ENCODE data around the gene FREM1.

The FREM1 gene

DNA sequence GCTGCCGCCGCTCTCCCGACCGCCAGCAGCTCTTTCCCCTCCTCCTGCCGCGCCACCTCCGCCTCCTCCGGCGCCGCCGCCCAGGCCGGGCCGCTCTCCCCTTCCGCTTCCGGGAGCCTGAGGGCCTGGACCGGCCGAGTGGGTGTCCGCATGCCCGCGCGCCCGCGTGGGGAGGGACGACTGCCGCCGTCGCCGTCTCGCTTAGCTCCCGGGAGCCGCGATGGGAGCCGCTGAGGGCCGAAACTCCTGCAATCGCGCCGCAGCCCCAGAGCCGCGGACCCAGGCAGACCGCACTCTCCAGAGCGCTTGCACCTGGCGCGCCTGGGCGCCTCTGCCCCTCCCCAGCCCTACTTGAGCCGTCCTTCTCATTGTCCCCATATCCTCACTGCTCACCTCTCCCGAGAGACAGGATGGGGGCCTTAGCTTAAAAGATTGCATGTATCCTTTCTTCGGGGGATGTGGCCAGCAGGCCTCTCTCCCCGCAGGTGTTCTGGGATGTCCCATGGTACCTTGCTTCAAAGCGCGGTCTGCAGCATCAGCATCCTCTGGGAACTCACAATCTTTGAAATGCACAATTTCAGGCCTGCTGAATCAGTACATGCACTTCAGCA, 216.9 kb downstream of the FREM1 start, which contains the start of gene ZDHHC21:
ZDHHC21 (minus strand) TSS at position 182 of the 611 bp plus-strand sequence. CDS start 19,092 bp downstream, outside the sequence.
- DNase-seq = peak; percentile 69 to 90

DNA sequence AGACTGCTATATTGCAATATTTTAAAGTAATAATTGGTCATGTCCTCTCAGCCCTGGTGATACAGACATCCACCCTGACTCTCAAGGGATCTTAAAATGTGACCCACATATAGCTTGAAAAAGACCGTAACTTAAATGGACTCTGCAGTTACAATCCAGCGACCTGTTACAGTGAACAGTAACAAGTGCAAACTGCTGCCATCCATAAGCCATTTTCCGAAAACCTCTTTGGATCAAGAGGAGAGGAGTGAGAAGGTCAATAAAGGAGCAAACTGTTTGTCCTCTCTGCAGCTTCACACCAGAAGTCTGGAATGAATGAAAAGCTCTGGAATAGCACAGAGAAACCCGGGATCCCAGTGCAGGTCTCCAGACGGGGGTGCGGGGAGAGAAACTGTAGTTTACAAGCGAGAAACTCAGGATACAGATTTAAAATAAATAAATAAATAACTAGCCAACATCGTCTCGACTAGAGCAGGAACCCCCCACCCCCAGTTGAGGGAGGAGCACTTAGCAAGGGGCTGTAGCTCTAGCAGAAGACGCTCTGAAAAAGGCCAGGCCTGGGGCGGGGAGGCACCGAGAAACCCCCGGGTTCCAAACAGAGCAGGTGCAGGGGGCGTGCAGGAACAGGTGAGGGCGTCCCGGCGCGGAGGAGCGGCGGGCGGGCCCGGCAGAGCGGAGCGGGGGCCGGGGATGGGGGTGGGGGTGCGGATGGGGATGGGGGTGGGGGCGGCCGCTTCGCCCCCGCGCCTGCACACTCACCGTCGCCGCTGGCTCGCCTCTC, 217.6 kb downstream of the FREM1 start:
- DNase-seq = peak; percentile 54 to 86

DNA sequence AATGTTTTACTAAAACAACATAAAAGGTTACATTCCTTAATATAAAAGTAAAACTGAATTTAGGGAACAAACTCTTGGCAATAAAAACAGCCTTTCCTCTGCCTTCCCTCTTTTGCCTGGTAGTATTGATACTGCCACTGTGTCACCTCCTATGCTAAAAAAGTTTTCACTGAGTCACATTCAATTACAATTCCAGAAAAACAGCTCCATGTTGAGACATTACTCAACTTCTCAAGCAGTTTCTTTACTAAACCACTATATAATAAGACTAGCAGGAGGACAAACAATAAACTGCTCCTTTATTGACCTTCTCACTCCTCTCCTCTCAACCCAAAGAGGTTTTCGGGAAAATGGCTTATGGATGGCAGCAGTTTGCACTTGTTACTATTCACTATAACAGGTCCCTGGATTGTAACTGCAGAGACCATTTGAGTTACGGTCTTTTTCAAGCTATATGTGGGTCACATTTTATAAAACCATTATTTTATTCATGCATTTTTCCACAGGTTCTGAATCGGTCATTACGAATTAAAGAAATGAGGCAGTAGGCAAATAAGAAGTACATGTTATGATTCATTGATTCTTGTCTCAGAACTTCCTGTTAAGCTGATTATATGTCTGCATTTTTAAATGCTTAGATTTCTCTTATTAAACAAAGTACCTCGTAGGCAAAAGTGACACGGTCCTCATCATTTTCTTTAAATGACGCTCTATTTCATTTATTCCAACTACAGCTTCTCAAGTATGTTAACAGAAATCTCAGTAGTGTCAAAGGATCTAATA, 219.1 kb downstream of the FREM1 start:
- DNase-seq = peak in 1 of 2 experiments; percentile 37

DNA sequence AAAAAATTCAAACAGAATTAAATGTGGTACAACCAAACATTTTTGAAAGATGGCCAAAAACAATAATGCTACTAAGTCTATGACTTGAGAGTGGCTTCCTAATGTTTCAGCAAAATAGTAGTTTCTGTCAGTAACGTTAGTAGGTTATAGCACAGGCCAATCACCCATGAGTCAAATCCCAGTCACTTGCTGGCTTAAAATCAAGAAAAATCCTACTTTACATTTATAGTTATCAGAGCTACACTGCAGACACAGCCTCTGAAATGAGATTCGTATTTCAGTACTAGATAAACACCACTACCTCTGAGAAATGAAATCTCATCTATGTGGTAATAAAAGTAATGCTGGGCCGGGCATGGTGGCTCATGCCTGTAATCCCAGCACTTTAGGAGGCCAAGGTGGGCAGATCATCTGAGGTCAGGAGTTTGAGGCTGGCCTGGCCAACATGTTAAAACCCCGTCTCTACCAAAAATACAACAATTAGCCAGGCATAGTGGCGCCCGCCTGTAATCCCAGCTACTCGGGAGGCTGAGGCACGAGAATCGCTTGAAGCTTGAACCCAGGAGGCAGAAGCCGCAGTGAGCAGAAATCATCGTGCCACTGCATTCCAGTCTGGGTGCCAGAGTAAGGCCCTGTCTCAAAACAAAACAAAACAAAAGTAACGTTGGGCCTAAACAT, 223.0 kb downstream of the FREM1 start:
- DNase-seq = no peak

DNA sequence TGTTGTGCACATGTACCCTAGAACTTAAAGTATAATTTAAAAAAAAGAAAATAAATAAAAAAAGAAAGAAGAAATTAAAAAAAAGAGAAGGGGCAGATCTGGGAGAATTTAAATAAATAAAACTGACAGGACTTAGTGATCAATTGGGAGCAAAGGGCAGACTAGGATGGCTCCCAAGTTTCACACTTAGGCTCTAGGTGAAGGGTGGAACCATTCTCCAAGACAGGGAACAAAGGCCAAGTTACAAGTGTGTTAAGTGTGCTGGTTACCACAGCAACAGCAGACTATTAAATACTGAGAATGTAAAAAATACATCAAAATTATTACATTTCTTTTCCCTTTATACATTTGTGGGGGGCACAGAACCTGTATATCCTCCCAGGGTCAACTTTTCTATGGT, 224.1 kb downstream of the FREM1 start:
- DNase-seq = no peak
